Psoas muscle (tissue), 8 donors: ENCODE measurements around the gene FOXP1. TPM values are rescaled to one million over a fixed set of nuclear protein-coding genes. Genes with fewer than 3 reads are reported as not detected.

Experiments
- ATAC-seq, 4 donors: fragments of 200-7000 bp; cut with Tn5 transposase; one replicate each; pipeline ENCODE4 v1.9.1; 2020; ENCODE audit warnings: moderate library complexity in 3 of 4, mild to moderate bottlenecking in 2 of 4
- DNase-seq, 2 donors: peaks; one replicate each; pipeline ENCODE4 v3.0.0-alpha.2; 2020
- H3K27ac ChIP-seq: fragments of 200-600 bp; one replicate; pipeline ENCODE4 v1.8.0; 2022
- H3K27me3 ChIP-seq, 3 donors: fragments of 200-600 bp in 1 of 3; one replicate each; pipeline versions ENCODE4 v1.6.1 to v1.8.0; 2013 to 2022; ENCODE audit warnings: low read length in 2 of 3, mild to moderate bottlenecking in 2 of 3, moderate library complexity in 1 of 3; ENCODE audit not compliant: insufficient read depth in 3 of 3
- H3K36me3 ChIP-seq, 2 donors: fragments of 200-600 bp in 1 of 2; one replicate each; pipeline versions ENCODE4 v1.6.1 to v1.8.0; 2013 to 2022; ENCODE audit warnings: low read depth in 1 of 2, mild to moderate bottlenecking in 1 of 2, moderate library complexity in 1 of 2; ENCODE audit not compliant: insufficient read depth in 1 of 2
- H3K4me1 ChIP-seq: fragments of 200-600 bp; one replicate; pipeline ENCODE4 v1.8.0; 2022
- H3K4me3 ChIP-seq: fragments of 200-600 bp; one replicate; pipeline ENCODE4 v1.8.0; 2022; ENCODE audit warnings: mild to moderate bottlenecking
- H3K9me3 ChIP-seq: fragments of 200-600 bp; one replicate; pipeline ENCODE4 v1.8.0; 2022
- WGBS, 3 donors: extraction: QIAGEN DNeasy Blood & Tissue Kit; methylation state at CpG; one replicate each; pipeline versions ENCODE4 v1.1.6 to v1.1.7; 2013; 5-methylcytosine and 5-hydroxymethylcytosine counted together
- intact Hi-C, 2 donors: fragments of 100-400 bp; cut with DNase I; formaldehyde crosslinking; loops; one replicate each; pipeline versions ENCODE4 v1.11.0 to v1.14.2; 2022
- polyA plus RNA-seq, 3 donors: library from polyadenylated mRNA; stranded (reverse); fragments of 200-250 nt; gene quantifications; one replicate each; pipeline ENCODE4 v1.2.3, GENCODE V29; 2013
- total RNA-seq, 4 donors: library from RNA; stranded (reverse); fragmentation: NEBNext Ultra II Directional in 2 of 4; extraction: Animal tissue kit (Norgen Biotek cat#: 25700) in 2 of 4; gene quantifications; one replicate each; pipeline versions ENCODE4 v1.2.1 to v1.2.4, GENCODE V29; 2021 to 2023
- TF ChIP-seq, protein P1 (sequence below): fragments of 200-600 bp; IDR thresholded peaks from one replicate; pipeline ENCODE4 v1.8.0; 2022; ENCODE audit warnings: antibody characterized with exemption
- donor health status: healthy with polysubstance abuse.
- donor health status: DM: no; HTN: no; CAD: no; lungs with moderate emphysema.
- donor health status: Bipolar disorder and iron deficiency.
- donor health status: healthy.
- donor health status: DM: yes; HTN: yes; CAD: no.
- donor health status: DM: no; HTN: no; CAD: no.
- donor health status: DM: no; HTN: no; CAD: no.
- donor health status: DM: yes; HTN: yes; CAD: no.

Gene FOXP1
- total and polyA plus RNA-seq, 7 donors: 2.6 to 26.4 (median 15.4) TPM

GRCh38 chr3:71423151-71423906 lies 160.2 kb downstream of the FOXP1 start:
- no peaks in the 10 kb centered on the region for H3K36me3 ChIP-seq
- no peak overlapping the region for H3K4me3 ChIP-seq
- intact Hi-C loops: no loop called here
- WGBS, 3 donors: 75 to 78% (median 77%) methylated on average over 12 of the region's 12 CpGs
- TF ChIP-seq, protein P1, sequence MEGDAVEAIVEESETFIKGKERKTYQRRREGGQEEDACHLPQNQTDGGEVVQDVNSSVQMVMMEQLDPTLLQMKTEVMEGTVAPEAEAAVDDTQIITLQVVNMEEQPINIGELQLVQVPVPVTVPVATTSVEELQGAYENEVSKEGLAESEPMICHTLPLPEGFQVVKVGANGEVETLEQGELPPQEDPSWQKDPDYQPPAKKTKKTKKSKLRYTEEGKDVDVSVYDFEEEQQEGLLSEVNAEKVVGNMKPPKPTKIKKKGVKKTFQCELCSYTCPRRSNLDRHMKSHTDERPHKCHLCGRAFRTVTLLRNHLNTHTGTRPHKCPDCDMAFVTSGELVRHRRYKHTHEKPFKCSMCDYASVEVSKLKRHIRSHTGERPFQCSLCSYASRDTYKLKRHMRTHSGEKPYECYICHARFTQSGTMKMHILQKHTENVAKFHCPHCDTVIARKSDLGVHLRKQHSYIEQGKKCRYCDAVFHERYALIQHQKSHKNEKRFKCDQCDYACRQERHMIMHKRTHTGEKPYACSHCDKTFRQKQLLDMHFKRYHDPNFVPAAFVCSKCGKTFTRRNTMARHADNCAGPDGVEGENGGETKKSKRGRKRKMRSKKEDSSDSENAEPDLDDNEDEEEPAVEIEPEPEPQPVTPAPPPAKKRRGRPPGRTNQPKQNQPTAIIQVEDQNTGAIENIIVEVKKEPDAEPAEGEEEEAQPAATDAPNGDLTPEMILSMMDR: no peak
- H3K4me1 ChIP-seq: peaks cover 4% of the 10 kb centered on the region
- ATAC-seq: peak in 1 of 4 donors; percentile 5
- no peaks in the 10 kb centered on the region for H3K9me3 ChIP-seq
- DNase-seq: no peak
- no peaks in the 10 kb centered on the region for H3K27me3 ChIP-seq
- no peak overlapping the region for H3K27ac ChIP-seq

DNA sequence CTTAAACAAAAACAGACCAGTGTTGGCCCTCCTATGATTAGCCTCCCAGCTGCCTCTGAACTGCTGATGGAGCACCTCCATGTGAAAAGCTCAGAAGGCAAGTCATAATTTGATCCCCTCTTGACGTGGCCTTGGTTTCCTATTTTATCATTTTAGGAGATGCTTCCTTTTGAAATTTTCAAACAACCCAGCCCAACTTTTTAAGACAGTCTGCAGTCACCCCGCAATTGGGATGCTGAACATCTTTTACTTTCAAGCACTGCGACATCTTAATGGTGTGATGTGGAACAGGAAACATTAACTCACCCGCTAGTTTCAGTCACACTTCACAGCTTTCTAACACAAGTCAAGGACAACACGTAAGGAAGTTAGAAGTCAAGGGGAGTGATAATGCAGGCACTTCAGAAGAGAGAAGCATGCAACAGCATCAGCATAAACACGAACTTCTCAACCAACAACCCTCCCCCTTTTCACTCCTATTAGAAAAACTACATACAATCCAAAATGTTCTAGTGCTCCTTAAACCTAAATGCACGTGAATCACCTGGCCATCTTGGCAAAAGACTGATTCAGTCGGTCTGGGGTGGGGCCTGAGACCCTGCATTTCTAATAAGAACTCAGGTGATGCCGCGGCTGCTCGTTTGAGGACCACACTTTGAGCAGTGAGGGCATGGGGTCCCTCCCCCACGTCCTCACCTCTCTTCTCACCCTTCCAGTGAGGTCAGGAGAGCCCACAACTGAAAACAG lies 161.5 kb downstream of the FOXP1 start:
- TF ChIP-seq, protein P1: no peak
- WGBS, 3 donors: 85 to 90% (median 85%) methylated on average over 12 of the region's 12 CpGs
- Histone ChIP-seq H3K36me3 (no peaks in the 10 kb centered on the region), H3K27ac (no peak overlapping the region), H3K4me1 (no peaks in the 10 kb centered on the region), H3K27me3 (no peaks in the 10 kb centered on the region), H3K9me3 (no peaks in the 10 kb centered on the region), H3K4me3 (no peak overlapping the region)
- no peak for ATAC-seq
- DNase-seq: no peak
- intact Hi-C loops: no loop called here

- ATAC-seq (no peak), DNase-seq (no peak)
- TF ChIP-seq, protein P1: no peak
- intact Hi-C loops: no loop called here
- H3K27me3 ChIP-seq: no peaks in the 10 kb centered on the region
- no peaks in the 10 kb centered on the region for H3K9me3 ChIP-seq
- H3K4me1 ChIP-seq: no peaks in the 10 kb centered on the region
- H3K27ac ChIP-seq: no peak overlapping the region
- H3K36me3 ChIP-seq: no peaks in the 10 kb centered on the region
- no peak overlapping the region for H3K4me3 ChIP-seq
- 95 to 97% (median 97%) methylated on average over 4 of the region's 4 CpGs for WGBS, 3 donors
Measured at GRCh38 chr3:71421475-71421819, 162.1 kb downstream of the FOXP1 start.

DNA sequence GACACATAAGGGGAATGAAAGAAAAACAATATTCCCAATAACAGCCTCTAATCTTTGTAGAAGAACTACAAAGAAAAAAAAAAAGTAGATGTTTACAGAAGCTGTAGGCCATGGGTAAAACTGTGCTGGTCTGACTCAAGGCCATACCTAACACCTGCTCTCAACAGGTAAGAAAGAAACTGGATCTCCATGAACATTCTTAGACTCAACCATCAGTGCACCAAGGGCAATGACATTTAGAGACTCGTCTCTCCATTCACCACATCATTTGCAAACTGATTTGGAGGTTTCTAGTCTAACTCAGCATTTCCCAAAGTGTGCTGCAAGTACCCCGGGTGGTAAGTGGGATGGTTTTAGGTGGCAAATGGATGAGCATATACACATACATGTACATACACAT lies 164.2 kb downstream of the FOXP1 start:
- TF ChIP-seq, protein P1: no peak
- Histone ChIP-seq H3K4me3 (no peak overlapping the region), H3K9me3 (no peaks in the 10 kb centered on the region), H3K36me3 (no peaks in the 10 kb centered on the region), H3K4me1 (no peaks in the 10 kb centered on the region), H3K27me3 (no peaks in the 10 kb centered on the region), H3K27ac (no peak overlapping the region)
- intact Hi-C loops: no loop called here
- DNase-seq (no peak), ATAC-seq (no peak)
- 91 to 94% (median 93%) methylated on average over 2 of the region's 2 CpGs for WGBS, 3 donors
